WTC11 (cell line): ENCODE results near the gene POLR3B. TPM values are rescaled to one million over a fixed set of nuclear protein-coding genes. Genes with fewer than 3 reads are reported as not detected.

Source experiments
- ATAC-seq: fragments of 200-7000 bp; cut with Tn5 transposase; 2 replicates; pipeline ENCODE4 v1.10.0; 2021; ENCODE audit warnings: mild to moderate bottlenecking, moderate library complexity
- CTCF ChIA-PET: fragments of 300-600 bp; sonication (Branson Sonifier 250); formaldehyde crosslinking; loops from one replicate; lab custom pipeline; 2021; ENCODE audit warnings: antibody characterized with exemption; lab: Charles Lee
- POLR2A ChIA-PET: fragments of 350-600 bp; sonication (Branson Sonifier 250); formaldehyde crosslinking; loops from one replicate; lab custom pipeline; 2021; ENCODE audit warnings: antibody characterized with exemption; lab: Charles Lee
- DNase-seq: peaks from one replicate; pipeline ENCODE4 v3.0.0; 2021; ENCODE audit warnings: low spot score
- H3K27ac Mint-ChIP-seq: 2 replicates; pipeline ENCODE4 v1.8.0; 2021; ENCODE audit warnings: mixed read lengths
- H3K27me3 Mint-ChIP-seq: 2 replicates; pipeline ENCODE4 v1.8.0; 2021; ENCODE audit warnings: low read depth, mild to moderate bottlenecking, moderate library complexity, mixed read lengths
- H3K36me3 Mint-ChIP-seq: 2 replicates; pipeline ENCODE4 v1.8.0; 2021; ENCODE audit warnings: mixed read lengths
- H3K4me1 Mint-ChIP-seq: 2 replicates; pipeline ENCODE4 v1.8.0; 2022; ENCODE audit warnings: mixed read lengths
- H3K4me3 Mint-ChIP-seq: 2 replicates; pipeline ENCODE4 v1.8.0; 2021; ENCODE audit warnings: mild to moderate bottlenecking, moderate library complexity, mixed read lengths
- H3K9me3 Mint-ChIP-seq: 2 replicates; pipeline ENCODE4 v1.8.0; 2021; ENCODE audit warnings: mixed read lengths
- AFF4 ChIP-seq: sonication (generic); formaldehyde crosslinking; IDR thresholded peaks from 2 replicates; pipeline ENCODE4 v1.8.1; 2023; ENCODE audit warnings: mild to moderate bottlenecking, missing genetic modification reagents, borderline replicate concordance
- ATF3 ChIP-seq: sonication (generic); formaldehyde crosslinking; conservative IDR thresholded peaks from 2 replicates; pipeline ENCODE4 v1.8.1; 2022; ENCODE audit warnings: mild to moderate bottlenecking, missing genetic modification reagents
- CBFB ChIP-seq: sonication (generic); formaldehyde crosslinking; IDR thresholded peaks from 2 replicates; pipeline ENCODE4 v1.8.1; 2022; ENCODE audit warnings: mild to moderate bottlenecking, low read depth, missing genetic modification reagents
- CREM ChIP-seq: sonication (generic); formaldehyde crosslinking; IDR thresholded peaks from 2 replicates; pipeline ENCODE4 v1.8.1; 2022; ENCODE audit warnings: mild to moderate bottlenecking, missing genetic modification reagents, moderate library complexity
- EMX1 ChIP-seq: fragments of 250-450 bp; sonication (Bioruptor Pico); IDR thresholded peaks from 2 replicates; pipeline ENCODE4 v1.8.0; 2021; ENCODE audit warnings: mild to moderate bottlenecking
- GABPB1 ChIP-seq: sonication (generic); formaldehyde crosslinking; IDR thresholded peaks from 2 replicates; pipeline ENCODE4 v1.8.1; 2023; ENCODE audit warnings: mild to moderate bottlenecking, missing genetic modification reagents
- GTF2I ChIP-seq: fragments of 250-450 bp; sonication (Bioruptor Pico); conservative IDR thresholded peaks from 2 replicates; pipeline ENCODE4 v1.4.0; 2021; ENCODE audit warnings: mild to moderate bottlenecking
- IRF1 ChIP-seq: sonication (generic); formaldehyde crosslinking; IDR thresholded peaks from 2 replicates; pipeline ENCODE4 v1.8.0; 2023; ENCODE audit warnings: missing genetic modification reagents
- IRF2 ChIP-seq: sonication (generic); formaldehyde crosslinking; IDR thresholded peaks from 2 replicates; pipeline ENCODE4 v1.8.0; 2022; ENCODE audit warnings: low read depth, missing genetic modification reagents, borderline replicate concordance
- NFYB ChIP-seq: sonication (generic); formaldehyde crosslinking; conservative IDR thresholded peaks from 2 replicates; pipeline ENCODE4 v1.8.0; 2022; ENCODE audit warnings: low read depth, missing genetic modification reagents
- RELA ChIP-seq: sonication (generic); formaldehyde crosslinking; IDR thresholded peaks from 2 replicates; pipeline ENCODE4 v1.8.1; 2022; ENCODE audit warnings: missing genetic modification reagents, mild to moderate bottlenecking, borderline replicate concordance
- SP1 ChIP-seq: sonication (generic); formaldehyde crosslinking; conservative IDR thresholded peaks from 2 replicates; pipeline ENCODE4 v1.8.1; 2022; ENCODE audit warnings: missing genetic modification reagents
- USF1 ChIP-seq: sonication (generic); formaldehyde crosslinking; IDR thresholded peaks from 2 replicates; pipeline ENCODE4 v1.8.0; 2022; ENCODE audit warnings: mild to moderate bottlenecking, missing genetic modification reagents
- ZNF317 ChIP-seq: sonication (generic); formaldehyde crosslinking; IDR thresholded peaks from 2 replicates; pipeline ENCODE4 v1.8.1; 2023; ENCODE audit warnings: low read depth, mild to moderate bottlenecking, moderate library complexity, missing genetic modification reagents, borderline replicate concordance
- ZNF416 ChIP-seq: fragments of 250-450 bp; sonication (Bioruptor Pico); IDR thresholded peaks from 2 replicates; pipeline ENCODE4 v1.9.0; 2021; ENCODE audit warnings: mild to moderate bottlenecking, inconsistent platforms
- ZNF671 ChIP-seq: fragments of 250-450 bp; sonication (Bioruptor Pico); IDR thresholded peaks from 2 replicates; pipeline ENCODE4 v1.8.0; 2021; ENCODE audit warnings: mild to moderate bottlenecking
- total RNA-seq: library from RNA; stranded (reverse); gene quantifications from 3 replicates; pipeline ENCODE4 v1.2.3, GENCODE V29; 2021
- TF ChIP-seq, protein P1 (sequence below): sonication (generic); formaldehyde crosslinking; IDR thresholded peaks from 2 replicates; pipeline ENCODE4 v1.8.1; 2023; ENCODE audit warnings: mild to moderate bottlenecking, missing genetic modification reagents
- TF ChIP-seq, protein P2 (sequence below): fragments of 250-450 bp; sonication (Bioruptor Pico); conservative IDR thresholded peaks from 2 replicates; pipeline ENCODE4 v1.9.0; 2021; ENCODE audit warnings: mild to moderate bottlenecking

POLR3B gene
- total RNA-seq, 1 experiment from 2014 or later, result 9.0 TPM

- ATAC-seq, result no peak
- no peak for TF ChIP-seq ZNF416 (CRISPR knock-in tag)
- TF ChIP-seq RELA (CRISPR knock-in tag), result no peak
- no peak for TF ChIP-seq CREM (CRISPR knock-in tag)
- no peak for TF ChIP-seq IRF1 (CRISPR knock-in tag)
- TF ChIP-seq ZNF317, result no peak
- no peak for TF ChIP-seq CBFB (CRISPR knock-in tag)
- TF ChIP-seq ATF3 (CRISPR knock-in tag), result no peak
- TF ChIP-seq SP1 (CRISPR knock-in tag), result no peak
- no peak for TF ChIP-seq GABPB1 (CRISPR knock-in tag)
- TF ChIP-seq, protein P1, sequence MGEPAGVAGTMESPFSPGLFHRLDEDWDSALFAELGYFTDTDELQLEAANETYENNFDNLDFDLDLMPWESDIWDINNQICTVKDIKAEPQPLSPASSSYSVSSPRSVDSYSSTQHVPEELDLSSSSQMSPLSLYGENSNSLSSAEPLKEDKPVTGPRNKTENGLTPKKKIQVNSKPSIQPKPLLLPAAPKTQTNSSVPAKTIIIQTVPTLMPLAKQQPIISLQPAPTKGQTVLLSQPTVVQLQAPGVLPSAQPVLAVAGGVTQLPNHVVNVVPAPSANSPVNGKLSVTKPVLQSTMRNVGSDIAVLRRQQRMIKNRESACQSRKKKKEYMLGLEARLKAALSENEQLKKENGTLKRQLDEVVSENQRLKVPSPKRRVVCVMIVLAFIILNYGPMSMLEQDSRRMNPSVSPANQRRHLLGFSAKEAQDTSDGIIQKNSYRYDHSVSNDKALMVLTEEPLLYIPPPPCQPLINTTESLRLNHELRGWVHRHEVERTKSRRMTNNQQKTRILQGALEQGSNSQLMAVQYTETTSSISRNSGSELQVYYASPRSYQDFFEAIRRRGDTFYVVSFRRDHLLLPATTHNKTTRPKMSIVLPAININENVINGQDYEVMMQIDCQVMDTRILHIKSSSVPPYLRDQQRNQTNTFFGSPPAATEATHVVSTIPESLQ (CRISPR knock-in tag), result no peak
- TF ChIP-seq, all 79 proteins: peak for 0
- H3K9me3 Mint-ChIP-seq, result no peaks in the 10 kb centered on the region
- H3K27me3 Mint-ChIP-seq, result no peaks in the 10 kb centered on the region; the same call in 1 of the 2 replicates
- H3K4me3 Mint-ChIP-seq, result no peak overlapping the region
- H3K36me3 Mint-ChIP-seq, result no peaks in the 10 kb centered on the region
- no peak overlapping the region for H3K27ac Mint-ChIP-seq
- DNase-seq, result no peak
- CTCF ChIA-PET, result interaction anchor here (3.1 kb wide), 1 partner anchor 559 kb away, joined by 108 read pairs; no protein-coding TSS in a partner anchor
- peaks cover 11% of the 10 kb centered on the region for H3K4me1 Mint-ChIP-seq
- POLR2A ChIA-PET, result interaction anchor here (0.5 kb wide), 1 partner anchor 484 kb away, joined by 10 read pairs; no protein-coding TSS in a partner anchor
These were observed 2.3 kb downstream of the POLR3B start for GRCh38 chr12:106359646-106360399.

- CTCF ChIA-PET, result interaction anchor here (1.4 kb wide), 1 partner anchor 744 kb away, joined by 4 read pairs; no protein-coding TSS in a partner anchor
- no peaks in the 10 kb centered on the region for H3K9me3 Mint-ChIP-seq
- peaks cover 11% of the 10 kb centered on the region for H3K4me1 Mint-ChIP-seq
- no peak for DNase-seq
- H3K27ac Mint-ChIP-seq, result no peak overlapping the region
- TF ChIP-seq IRF2 (CRISPR knock-in tag), result no peak
- H3K4me3 Mint-ChIP-seq, result no peak overlapping the region
- H3K27me3 Mint-ChIP-seq, result no peaks in the 10 kb centered on the region; the same call in 1 of the 2 replicates
- POLR2A ChIA-PET, result no interaction called here
- no peak for ATAC-seq
- no peaks in the 10 kb centered on the region for H3K36me3 Mint-ChIP-seq
These were observed 2.9 kb downstream of the POLR3B start for GRCh38 chr12:106360400-106360994.

- H3K36me3 Mint-ChIP-seq, result no peaks in the 10 kb centered on the region
- ATAC-seq (no peak), DNase-seq (no peak)
- TF ChIP-seq GTF2I (CRISPR knock-in tag) (no peak), USF1 (CRISPR knock-in tag) (no peak)
- H3K9me3 Mint-ChIP-seq, result no peaks in the 10 kb centered on the region
- H3K4me3 Mint-ChIP-seq, result no peak overlapping the region
- no peaks in the 10 kb centered on the region; the same call in 1 of the 2 replicates for H3K27me3 Mint-ChIP-seq
- CTCF ChIA-PET, result no interaction called here
- POLR2A ChIA-PET, result no interaction called here
- peaks cover 6% of the 10 kb centered on the region for H3K4me1 Mint-ChIP-seq
- H3K27ac Mint-ChIP-seq, result no peak overlapping the region
These were observed 5.4 kb downstream of the POLR3B start for GRCh38 chr12:106362971-106363370.

DNA sequence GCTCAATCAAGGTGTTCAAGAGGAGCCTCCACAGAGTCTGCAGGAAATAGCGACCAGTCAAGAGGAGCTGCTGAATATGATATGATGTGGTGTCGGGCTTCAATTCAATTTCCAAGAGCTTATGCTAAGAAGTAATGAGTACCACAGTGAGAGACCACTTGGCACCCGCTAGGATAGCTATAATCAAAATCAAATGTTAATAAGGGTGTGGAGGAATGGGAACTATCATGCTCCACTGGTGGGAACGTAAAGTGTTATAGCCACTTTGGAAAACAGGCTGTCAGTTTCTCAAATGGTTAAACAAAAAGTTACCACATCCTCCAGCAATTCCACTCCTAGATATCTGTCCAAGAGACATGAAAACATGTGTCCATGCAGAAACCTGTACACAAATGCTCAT lies 6.7 kb downstream of the POLR3B start:
- Mint-ChIP-seq H3K27ac (no peak overlapping the region), H3K27me3 (no peaks in the 10 kb centered on the region), H3K4me3 (no peak overlapping the region), H3K36me3 (no peaks in the 10 kb centered on the region), H3K9me3 (no peaks in the 10 kb centered on the region), H3K4me1 (no peaks in the 10 kb centered on the region)
- DNase-seq, result no peak
- ChIA-PET POLR2A (no interaction called here), CTCF (interaction anchor here (1.7 kb wide), 1 partner anchor 555 kb away, joined by 6 read pairs; no protein-coding TSS in a partner anchor)
- ATAC-seq, result no peak
- TF ChIP-seq AFF4 (CRISPR knock-in tag), result no peak
- TF ChIP-seq ZNF671, result no peak
- no peak for TF ChIP-seq EMX1 (CRISPR knock-in tag)
- TF ChIP-seq, protein P2, sequence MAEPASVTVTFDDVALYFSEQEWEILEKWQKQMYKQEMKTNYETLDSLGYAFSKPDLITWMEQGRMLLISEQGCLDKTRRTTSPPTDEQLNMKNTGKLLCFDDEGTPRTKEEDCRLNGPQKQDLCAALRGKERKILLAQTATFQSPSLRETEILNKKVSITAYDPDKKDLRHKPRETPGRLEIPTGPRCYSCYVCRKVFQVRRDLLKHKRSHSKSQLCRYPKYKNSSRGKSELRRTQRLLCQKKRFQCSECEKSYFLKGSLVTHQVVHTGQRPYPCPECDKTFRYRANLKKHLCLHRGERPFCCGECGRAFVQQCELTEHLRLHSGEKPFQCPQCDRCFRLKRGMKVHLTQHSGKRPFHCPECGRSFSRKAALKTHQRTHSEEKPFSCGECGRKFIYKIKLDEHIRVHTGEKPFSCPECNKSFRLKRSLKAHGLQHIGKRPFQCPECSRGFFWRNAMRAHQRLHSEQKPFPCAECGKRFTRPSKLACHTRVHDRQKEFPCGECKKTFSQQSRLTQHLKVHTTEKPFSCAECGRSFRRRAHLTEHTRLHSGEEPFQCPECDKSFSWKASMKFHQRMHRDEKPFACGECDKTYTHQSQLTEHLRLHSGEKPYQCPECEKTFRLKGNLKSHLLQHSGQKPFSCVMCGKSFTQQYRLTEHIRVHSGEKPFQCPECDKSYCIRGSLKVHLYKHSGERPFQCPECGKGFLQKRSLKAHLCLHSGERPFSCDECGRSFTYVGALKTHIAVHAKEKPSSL (CRISPR knock-in tag), result no peak
- no peak for TF ChIP-seq NFYB (CRISPR knock-in tag)
